Activated CD8-positive, alpha-beta memory T cell treated with anti-CD3 and anti-CD28 coated beads, Interleukin-2, amount 10 ng/mL, durations not matched to agents 7 days and 5 days (primary cell): ENCODE measurements around the gene HRAS. TPM values are rescaled to one million over a fixed set of nuclear protein-coding genes. Genes with fewer than 3 reads are reported as not detected.

Experiments
- ATAC-seq: fragments of 150-1000 bp; cut with Tn5 transposase; one replicate; pipeline ENCODE4 v1.10.0; 2021; ENCODE audit warnings: moderate library complexity
- CTCF ChIA-PET: fragments of 350-600 bp; sonication (Branson Sonifier 250); formaldehyde crosslinking; loops from one replicate; lab custom pipeline; 2021; ENCODE audit warnings: antibody characterized with exemption; lab: Charles Lee
- DNase-seq: peaks from one replicate; pipeline ENCODE4 v3.0.0-alpha.2; 2020
- H3K27ac Mint-ChIP-seq: one replicate; pipeline ENCODE4 v1.8.0; 2021; ENCODE audit warnings: mild to moderate bottlenecking, mixed read lengths
- H3K27me3 Mint-ChIP-seq: one replicate; pipeline ENCODE4 v1.8.0; 2021; ENCODE audit warnings: mixed read lengths
- H3K36me3 Mint-ChIP-seq: one replicate; pipeline ENCODE4 v1.8.0; 2021; ENCODE audit warnings: mild to moderate bottlenecking, mixed read lengths
- H3K4me1 Mint-ChIP-seq: one replicate; pipeline ENCODE4 v1.8.0; 2021; ENCODE audit warnings: mixed read lengths
- H3K4me3 Mint-ChIP-seq: one replicate; pipeline ENCODE4 v1.8.0; 2021; ENCODE audit warnings: mild to moderate bottlenecking, moderate library complexity, mixed read lengths
- H3K9me3 Mint-ChIP-seq: one replicate; pipeline ENCODE4 v1.8.0; 2022; ENCODE audit warnings: low read depth, mixed read lengths
- total RNA-seq, 2 experiments: library from RNA; stranded (reverse); gene quantifications; one replicate each; pipeline ENCODE4 v1.2.3, GENCODE V29; 2021

HRAS gene
- total RNA-seq, 2 experiments from 2014 or later: 50.7 to 53.8 TPM

DNA sequence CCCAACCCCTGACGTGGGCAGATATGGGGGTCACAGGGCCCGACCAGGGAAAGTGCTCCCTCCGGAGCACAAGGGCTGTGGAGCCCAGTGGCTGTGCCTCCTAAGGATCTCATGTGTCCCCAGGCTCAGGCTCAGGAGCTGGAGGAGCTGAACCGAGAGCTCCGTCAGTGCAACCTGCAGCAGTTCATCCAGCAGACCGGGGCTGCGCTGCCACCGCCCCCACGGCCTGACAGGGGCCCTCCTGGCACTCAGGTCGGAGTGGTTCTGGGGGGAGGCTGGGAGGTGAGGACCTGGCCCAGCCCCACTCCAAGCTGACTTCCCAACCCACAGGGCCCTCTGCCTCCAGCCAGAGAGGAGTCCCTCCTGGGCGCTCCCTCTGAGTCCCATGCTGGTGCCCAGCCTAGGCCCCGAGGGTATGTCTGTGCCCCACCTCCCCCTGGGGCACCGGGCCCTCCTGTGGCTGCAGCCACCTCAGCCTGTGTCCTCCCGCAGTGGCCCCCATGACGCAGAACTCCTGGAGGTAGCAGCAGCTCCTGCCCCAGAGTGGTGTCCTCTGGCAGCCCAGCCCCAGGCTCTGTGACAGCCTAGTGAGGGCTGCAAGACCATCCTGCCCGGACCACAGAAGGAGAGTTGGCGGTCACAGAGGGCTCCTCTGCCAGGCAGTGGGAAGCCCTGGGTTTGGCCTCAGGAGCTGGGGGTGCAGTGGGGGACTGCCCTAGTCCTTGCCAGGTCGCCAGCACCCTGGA lies 27.9 kb upstream of the HRAS start:
- H3K27me3 Mint-ChIP-seq: peaks cover 2% of the 10 kb centered on the region
- CTCF ChIA-PET: interaction anchor here (1.2 kb wide), 1 partner anchor 8 kb away, joined by 8 read pairs; no protein-coding TSS in a partner anchor

DNA sequence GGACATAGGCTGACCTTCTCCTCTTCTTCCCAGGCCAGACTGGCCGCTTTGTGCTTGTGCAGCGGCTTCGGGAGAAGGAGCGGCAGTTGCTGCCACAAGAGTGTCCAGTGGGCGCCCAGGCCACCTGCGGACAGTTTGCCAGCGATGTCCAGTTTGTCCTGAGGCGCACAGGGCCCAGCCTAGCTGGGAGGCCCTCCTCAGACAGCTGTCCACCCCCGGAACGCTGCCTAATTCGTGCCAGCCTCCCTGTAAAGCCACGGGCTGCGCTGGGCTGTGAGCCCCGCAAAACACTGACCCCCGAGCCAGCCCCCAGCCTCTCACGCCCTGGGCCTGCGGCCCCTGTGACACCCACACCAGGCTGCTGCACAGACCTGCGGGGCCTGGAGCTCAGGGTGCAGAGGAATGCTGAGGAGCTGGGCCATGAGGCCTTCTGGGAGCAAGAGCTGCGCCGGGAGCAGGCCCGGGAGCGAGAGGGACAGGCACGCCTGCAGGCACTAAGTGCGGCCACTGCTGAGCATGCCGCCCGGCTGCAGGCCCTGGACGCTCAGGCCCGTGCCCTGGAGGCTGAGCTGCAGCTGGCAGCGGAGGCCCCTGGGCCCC lies 26.8 kb upstream of the HRAS start:
- peak overlapping the region; percentile 88 for H3K4me3 Mint-ChIP-seq
- CTCF ChIA-PET: interaction anchor here (0.6 kb wide), 1 partner anchor 164 kb away, joined by 4 read pairs; no protein-coding TSS in a partner anchor
- no peak overlapping the region for H3K27ac Mint-ChIP-seq
- peaks cover 2% of the 10 kb centered on the region for H3K36me3 Mint-ChIP-seq
- DNase-seq: no peak
- ATAC-seq: no peak
- H3K4me1 Mint-ChIP-seq: peaks cover 18% of the 10 kb centered on the region
- H3K9me3 Mint-ChIP-seq: no peaks in the 10 kb centered on the region
- H3K27me3 Mint-ChIP-seq: peaks cover 8% of the 10 kb centered on the region

More for the DNA sequence above, 27.9 kb upstream of the HRAS start:
- no peak overlapping the region for H3K4me3 Mint-ChIP-seq
- no peak overlapping the region for H3K27ac Mint-ChIP-seq
- H3K4me1 Mint-ChIP-seq: peaks cover 24% of the 10 kb centered on the region
- H3K9me3 Mint-ChIP-seq: no peaks in the 10 kb centered on the region
- DNase-seq (no peak), ATAC-seq (no peak)
- peaks cover 5% of the 10 kb centered on the region for H3K36me3 Mint-ChIP-seq

DNA sequence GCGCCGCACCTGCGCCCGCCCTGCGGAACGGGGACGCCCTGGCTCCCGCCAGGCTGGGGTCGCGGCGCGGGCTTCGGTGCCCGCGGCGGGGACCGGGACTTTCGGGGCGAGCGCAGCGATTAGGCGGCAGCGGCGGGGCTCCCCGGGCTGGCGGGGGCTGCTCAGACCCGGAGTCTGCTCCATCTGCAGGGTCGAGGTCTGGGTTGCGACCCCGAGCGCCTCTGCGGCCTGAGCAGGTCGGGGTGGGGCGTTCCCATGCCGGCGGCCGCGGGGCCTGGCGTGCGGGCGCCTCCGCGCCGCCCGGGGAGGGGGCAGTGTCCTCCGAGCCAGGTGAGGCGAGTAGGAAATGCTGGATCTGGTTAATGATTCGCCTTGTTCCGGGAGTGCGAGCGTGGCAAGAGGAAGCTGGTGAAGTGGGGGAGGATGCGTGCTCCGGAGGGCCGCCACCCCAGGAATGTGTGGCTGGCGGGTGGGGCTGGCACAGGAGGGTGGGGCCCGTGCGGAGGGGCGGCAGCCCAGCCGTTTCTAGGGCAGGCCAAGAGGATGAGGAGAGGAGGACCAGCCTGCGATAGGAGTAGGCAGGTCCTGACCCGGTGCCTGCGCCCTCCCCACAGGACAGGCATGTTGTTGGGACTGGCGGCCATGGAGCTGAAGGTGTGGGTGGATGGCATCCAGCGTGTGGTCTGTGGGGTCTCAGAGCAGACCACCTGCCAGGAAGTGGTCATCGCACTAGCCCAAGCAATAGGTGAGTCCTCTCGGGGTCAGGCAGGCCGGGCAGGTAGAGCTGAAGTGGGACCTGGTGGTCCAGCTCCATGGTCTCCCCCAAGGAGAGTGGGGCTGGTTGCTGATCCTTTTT lies 26.0 kb upstream of the HRAS start:
- Mint-ChIP-seq H3K4me1 (peaks cover 12% of the 10 kb centered on the region), H3K27ac (peak overlapping the region; percentile 61), H3K36me3 (peaks cover 2% of the 10 kb centered on the region), H3K4me3 (peak overlapping the region; percentile 88), H3K27me3 (peaks cover 16% of the 10 kb centered on the region), H3K9me3 (no peaks in the 10 kb centered on the region)
- DNase-seq (no peak), ATAC-seq (peak; percentile 56)
- CTCF ChIA-PET: interaction anchor here (0.6 kb wide), 1 partner anchor 164 kb away, joined by 4 read pairs; no protein-coding TSS in a partner anchor

DNA sequence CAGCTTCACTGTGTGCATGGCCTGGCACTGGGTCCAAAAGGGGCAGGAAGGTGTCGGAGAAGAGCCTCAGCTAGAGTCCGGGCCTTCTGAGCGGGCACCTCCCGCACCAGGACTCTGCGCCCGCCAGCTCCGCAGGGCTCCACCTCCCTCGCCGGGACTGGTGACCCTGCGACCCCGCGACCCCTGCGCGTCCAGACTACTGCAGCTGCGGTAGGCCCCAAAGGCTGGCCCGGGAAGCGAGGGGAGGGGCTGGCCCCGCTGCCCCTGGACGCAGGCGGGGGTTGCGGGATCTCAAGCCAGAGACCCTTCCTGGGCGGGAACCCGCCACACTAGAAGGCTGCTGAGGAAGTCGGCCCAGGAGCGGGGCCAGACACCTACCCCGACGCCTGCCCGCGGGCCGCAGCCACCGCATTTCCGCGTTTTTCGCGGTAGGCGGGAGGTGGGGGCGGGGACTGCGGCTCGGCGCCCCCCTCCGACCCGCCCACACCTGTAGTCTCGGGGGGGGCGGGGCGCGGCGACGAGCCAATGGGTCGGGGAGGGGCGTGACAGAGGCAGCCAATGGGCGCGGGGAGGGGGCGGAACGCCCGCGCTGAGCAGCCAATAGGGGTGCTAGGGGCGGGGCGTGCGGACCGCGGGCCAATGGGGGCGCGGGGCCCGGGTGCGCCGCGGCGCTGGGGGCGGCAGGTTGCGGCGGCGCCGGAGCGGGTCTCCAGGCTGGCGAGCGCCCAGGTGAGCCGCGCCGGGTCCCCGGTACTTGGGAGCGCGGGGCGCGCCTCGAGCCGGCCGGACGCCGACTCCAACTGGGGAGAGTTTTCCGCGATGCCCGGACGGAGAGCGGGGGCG lies 25.1 kb upstream of the HRAS start, which contains the start of the genes LMNTD2 and RASSF7:
LMNTD2 (minus strand) TSS at position 434 of the 843 bp plus-strand sequence; CDS start at position 412, 22 bp downstream.
RASSF7 (plus strand) TSS at position 666 of the 843 bp plus-strand sequence. CDS start 799 bp downstream, outside the sequence.
- DNase-seq: peak; percentile 95
- H3K9me3 Mint-ChIP-seq: no peaks in the 10 kb centered on the region
- H3K4me3 Mint-ChIP-seq: peak within 1 kb of the TSS; percentile 88
- H3K36me3 Mint-ChIP-seq: peaks cover 2% of the 10 kb centered on the region
- H3K27me3 Mint-ChIP-seq: peaks cover 18% of the 10 kb centered on the region
- H3K4me1 Mint-ChIP-seq: peaks cover 12% of the 10 kb centered on the region
- ATAC-seq: peak; percentile 94
- peak within 1 kb of the TSS; percentile 61 for H3K27ac Mint-ChIP-seq
- CTCF ChIA-PET: interaction anchor here (0.8 to 1.4 kb wide), 3 partner anchors 42 to 167 kb away, joined by 3 to 7 read pairs (median 5); no protein-coding TSS in a partner anchor

DNA sequence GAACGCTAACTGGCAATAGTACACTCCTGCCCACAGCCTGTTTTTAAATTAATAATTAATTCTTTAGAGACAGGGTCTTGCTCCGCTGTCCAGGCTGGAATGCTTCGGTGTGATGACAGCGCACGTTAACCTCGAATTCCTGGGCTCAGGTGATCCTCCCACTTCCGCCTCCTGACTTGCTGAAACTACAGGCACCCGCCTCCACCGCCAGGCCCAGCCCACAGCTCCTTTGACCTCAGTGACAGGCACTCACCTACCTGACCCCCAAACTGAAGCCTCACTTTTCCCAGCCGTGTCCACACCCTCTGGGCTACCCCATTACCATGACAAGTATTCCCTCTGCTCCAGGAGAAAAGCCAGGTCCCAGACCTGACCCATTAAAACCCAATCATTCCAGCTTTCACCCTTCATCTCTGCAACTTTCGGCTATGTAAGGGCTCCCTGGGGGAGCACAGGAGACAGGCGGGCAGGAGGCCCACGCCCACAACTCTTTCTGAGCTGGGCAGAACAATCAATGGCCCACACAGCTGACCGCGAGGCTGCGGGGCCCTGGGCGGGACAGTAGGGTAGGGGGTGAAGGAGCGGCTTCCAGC lies 24.4 kb upstream of the HRAS start:
- H3K27me3 Mint-ChIP-seq: peaks cover 18% of the 10 kb centered on the region
- H3K4me3 Mint-ChIP-seq: peak overlapping the region; percentile 88
- ATAC-seq (no peak), DNase-seq (no peak)
- peaks cover 2% of the 10 kb centered on the region for H3K36me3 Mint-ChIP-seq
- H3K27ac Mint-ChIP-seq: peak overlapping the region; percentile 54
- no peaks in the 10 kb centered on the region for H3K9me3 Mint-ChIP-seq
- CTCF ChIA-PET: interaction anchor here (0.8 to 1.4 kb wide), 3 partner anchors 41 to 167 kb away, joined by 3 to 7 read pairs (median 5); no protein-coding TSS in a partner anchor
- peaks cover 12% of the 10 kb centered on the region for H3K4me1 Mint-ChIP-seq

DNA sequence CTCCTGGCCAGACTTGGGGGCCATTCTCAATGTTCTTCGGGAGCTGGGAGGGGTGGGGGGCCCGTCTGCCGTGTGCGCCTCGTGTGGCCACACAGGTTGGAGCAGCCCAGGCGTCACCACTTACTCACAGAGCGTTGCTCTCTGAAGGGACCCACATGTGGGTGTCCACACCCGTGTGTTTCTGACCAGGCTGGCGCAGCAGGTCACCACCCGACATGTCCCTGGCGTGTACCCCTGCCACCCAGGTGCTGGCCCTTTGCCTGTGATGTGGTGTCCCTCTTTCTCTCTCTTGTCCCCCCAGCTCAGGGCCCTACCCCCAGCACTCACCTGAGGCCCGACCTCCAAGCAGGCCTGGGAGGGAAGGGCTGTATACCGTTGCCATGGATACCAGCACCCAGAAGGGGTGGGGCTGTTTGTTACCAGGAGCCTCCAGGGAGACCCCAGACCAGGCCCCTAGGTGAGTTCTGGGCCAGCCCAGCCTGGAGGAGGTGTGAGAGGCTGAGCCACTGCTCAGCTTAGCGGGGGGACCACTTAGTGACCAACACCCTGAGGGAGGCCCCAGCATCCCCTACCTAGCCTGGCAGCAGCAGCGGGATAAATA lies 23.7 kb upstream of the HRAS start:
- Mint-ChIP-seq H3K4me1 (peaks cover 12% of the 10 kb centered on the region), H3K27ac (no peak overlapping the region), H3K36me3 (peaks cover 2% of the 10 kb centered on the region), H3K9me3 (no peaks in the 10 kb centered on the region), H3K4me3 (no peak overlapping the region), H3K27me3 (peaks cover 18% of the 10 kb centered on the region)
- CTCF ChIA-PET: interaction anchor here (1.4 kb wide), 1 partner anchor 40 kb away, joined by 5 read pairs; no protein-coding TSS in a partner anchor
- ATAC-seq (no peak), DNase-seq (no peak)

DNA sequence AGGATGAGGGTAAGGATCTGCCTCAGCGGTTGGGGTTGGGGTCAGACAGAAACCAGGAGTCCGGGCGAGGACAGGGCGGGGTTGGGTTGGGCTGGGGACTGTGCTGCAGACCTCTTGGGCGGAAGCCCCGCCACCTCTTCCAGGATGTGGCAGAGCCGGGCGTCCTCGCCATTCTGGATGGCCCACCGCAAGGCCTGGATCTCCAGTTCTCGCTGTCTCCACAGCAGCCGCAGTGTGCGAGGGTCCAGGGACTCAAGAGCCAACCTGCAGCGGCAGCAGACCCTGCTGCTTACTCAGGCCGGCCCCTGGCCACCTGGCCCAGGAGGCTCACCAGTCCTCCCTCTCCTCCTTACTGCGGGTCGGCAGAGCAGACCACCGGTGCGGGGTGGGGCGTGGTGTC lies 23.1 kb upstream of the HRAS start:
- H3K36me3 Mint-ChIP-seq: peaks cover 1% of the 10 kb centered on the region
- peaks cover 12% of the 10 kb centered on the region for H3K4me1 Mint-ChIP-seq
- DNase-seq: no peak
- ATAC-seq: no peak
- no peak overlapping the region for H3K4me3 Mint-ChIP-seq
- H3K9me3 Mint-ChIP-seq: no peaks in the 10 kb centered on the region
- H3K27ac Mint-ChIP-seq: no peak overlapping the region
- peaks cover 18% of the 10 kb centered on the region for H3K27me3 Mint-ChIP-seq
- CTCF ChIA-PET: no interaction called here

DNA sequence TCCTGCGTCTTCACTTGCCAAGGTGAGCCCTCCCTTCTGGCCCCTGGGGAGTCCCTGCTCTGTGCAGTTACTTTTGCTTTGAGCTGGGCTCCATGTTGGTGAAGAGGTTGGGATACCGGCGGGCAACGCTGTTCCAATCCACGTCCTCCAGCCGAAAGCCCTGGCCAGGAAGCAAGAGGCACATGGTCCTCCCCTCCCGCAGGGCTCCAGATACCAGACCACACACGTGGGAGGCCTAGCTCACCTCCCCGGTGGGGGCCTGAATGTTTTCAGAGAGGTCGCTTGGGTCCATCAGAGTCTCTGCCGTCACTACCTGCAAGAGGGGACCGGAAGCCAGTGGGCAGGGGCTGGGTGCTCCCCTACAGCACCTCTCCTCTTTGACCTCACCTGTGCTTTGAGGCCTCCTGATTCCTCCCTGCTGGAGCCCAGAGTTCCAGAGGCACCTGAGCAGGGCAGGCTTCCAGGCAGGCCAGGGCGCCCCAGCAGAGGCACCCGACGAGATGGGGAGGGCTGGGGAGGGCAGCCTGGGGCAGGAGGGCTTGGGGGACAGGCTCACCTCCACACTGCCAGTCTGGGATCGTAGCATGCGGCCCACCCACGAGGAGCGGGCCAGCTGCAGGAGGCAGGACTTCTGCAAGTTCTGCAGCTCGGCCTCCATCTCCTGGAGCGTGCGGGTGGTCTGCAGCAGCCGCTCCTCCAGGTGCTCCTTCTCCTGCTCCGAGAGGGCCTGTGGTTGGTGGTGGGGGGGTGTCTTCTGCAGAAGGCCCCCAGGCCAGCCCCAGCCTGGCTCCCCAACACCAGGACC lies 22.2 kb upstream of the HRAS start:
- CTCF ChIA-PET: interaction anchor here (1.1 to 8.3 kb wide), 4 partner anchors 22 to 166 kb away, joined by 6 to 150 read pairs (median 16); partner anchors contain the start of genes DEAF1, HRAS and TMEM80
- Mint-ChIP-seq H3K9me3 (no peaks in the 10 kb centered on the region), H3K4me1 (peaks cover 12% of the 10 kb centered on the region), H3K27ac (no peak overlapping the region), H3K4me3 (no peak overlapping the region), H3K27me3 (peaks cover 18% of the 10 kb centered on the region), H3K36me3 (no peaks in the 10 kb centered on the region)
- ATAC-seq (no peak), DNase-seq (no peak)

DNA sequence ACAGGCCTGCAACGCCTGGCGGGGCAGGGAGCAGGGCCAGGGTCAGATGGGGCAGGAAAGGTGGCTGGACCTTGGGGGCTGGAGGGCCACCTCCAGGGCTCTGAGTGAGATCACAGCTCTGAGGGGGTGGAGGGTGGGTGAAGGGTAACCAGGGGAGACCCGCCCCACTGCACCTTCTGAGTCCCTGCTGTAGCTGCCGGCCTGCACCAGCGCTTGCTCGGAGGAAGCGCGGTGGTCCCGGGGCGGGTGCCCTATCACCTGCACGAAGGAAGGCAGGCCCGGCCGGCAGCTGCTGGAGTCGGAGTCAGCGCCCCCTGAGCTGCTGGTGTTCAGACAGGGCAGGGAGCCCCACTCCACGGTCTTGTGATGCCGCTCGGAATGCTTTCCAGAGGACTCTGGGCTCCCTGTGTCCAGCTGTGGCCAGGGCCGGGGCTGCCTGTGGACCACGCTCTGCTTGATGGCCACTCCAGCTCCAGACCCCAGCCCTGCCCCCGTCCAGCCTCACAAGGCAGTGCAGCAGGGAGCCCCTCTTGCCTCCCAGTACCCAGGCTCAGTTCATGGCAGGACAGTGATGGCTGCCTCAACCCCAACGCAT lies 21.4 kb upstream of the HRAS start:
- Mint-ChIP-seq H3K4me1 (peaks cover 11% of the 10 kb centered on the region), H3K9me3 (no peaks in the 10 kb centered on the region), H3K4me3 (no peak overlapping the region), H3K27me3 (peaks cover 18% of the 10 kb centered on the region), H3K36me3 (no peaks in the 10 kb centered on the region), H3K27ac (no peak overlapping the region)
- CTCF ChIA-PET: interaction anchor here (1.1 to 8.3 kb wide), 5 partner anchors 14 to 167 kb away, joined by 3 to 150 read pairs (median 6); partner anchors contain the start of genes DEAF1, HRAS and TMEM80
- no peak for DNase-seq
- no peak for ATAC-seq

DNA sequence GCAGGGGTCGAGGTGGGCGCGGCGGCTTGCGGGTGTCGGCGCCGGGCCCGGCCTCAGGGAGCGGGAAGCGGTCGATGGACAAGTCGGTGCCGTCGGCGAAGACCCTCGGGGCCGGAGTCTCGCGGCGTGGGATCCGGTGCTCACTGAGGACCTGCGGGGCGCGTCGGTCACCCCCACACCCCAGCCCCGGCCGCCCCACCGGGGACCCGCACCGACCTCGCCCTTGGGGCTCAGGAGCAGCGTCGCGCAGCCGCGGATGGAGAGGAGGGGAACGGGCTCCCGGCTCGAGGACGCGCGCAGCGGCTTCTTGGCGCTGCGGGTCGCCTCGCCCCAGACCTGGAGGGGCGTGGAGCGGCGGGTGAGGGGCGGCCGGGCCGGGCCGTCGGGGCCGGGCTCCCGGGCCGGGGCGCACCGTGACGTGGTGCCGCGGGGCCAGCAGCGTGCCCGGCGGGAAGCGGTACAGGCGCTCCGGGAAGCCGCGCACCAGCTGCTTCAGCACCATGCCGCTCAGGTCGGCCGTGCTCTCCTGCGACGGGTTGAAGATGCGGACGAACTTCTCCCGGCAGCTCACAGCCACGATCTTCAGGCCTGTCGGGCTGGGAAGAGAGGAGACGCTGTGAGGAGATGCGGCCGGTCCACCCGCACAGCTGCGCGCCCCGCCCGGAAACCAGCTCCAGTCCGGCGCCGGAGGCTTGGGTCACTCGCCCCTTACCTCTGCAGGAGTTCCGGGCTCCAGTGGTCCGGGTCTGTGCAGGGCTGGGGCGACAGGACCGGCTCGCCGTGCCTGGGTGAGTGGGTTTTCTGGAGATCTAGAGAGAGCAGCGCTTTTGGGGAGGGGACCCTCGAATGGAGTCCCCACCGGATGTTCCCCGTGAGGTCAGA lies 20.6 kb upstream of the HRAS start:
- H3K9me3 Mint-ChIP-seq: no peaks in the 10 kb centered on the region
- no peak for DNase-seq
- CTCF ChIA-PET: interaction anchor here (0.6 to 8.3 kb wide), 18 partner anchors 8 to 204 kb away, joined by 3 to 150 read pairs (median 6); partner anchors contain the start of genes DEAF1, HRAS, IRF7 and PHRF1

More for the DNA sequence above, 20.6 kb upstream of the HRAS start:
- ATAC-seq: no peak
- H3K4me1 Mint-ChIP-seq: peaks cover 6% of the 10 kb centered on the region
- H3K4me3 Mint-ChIP-seq: no peak overlapping the region
- H3K36me3 Mint-ChIP-seq: no peaks in the 10 kb centered on the region
- no peak overlapping the region for H3K27ac Mint-ChIP-seq
- peaks cover 18% of the 10 kb centered on the region for H3K27me3 Mint-ChIP-seq
